ENCODE measurements around the gene SPINT1.

The SPINT1 gene

DNA sequence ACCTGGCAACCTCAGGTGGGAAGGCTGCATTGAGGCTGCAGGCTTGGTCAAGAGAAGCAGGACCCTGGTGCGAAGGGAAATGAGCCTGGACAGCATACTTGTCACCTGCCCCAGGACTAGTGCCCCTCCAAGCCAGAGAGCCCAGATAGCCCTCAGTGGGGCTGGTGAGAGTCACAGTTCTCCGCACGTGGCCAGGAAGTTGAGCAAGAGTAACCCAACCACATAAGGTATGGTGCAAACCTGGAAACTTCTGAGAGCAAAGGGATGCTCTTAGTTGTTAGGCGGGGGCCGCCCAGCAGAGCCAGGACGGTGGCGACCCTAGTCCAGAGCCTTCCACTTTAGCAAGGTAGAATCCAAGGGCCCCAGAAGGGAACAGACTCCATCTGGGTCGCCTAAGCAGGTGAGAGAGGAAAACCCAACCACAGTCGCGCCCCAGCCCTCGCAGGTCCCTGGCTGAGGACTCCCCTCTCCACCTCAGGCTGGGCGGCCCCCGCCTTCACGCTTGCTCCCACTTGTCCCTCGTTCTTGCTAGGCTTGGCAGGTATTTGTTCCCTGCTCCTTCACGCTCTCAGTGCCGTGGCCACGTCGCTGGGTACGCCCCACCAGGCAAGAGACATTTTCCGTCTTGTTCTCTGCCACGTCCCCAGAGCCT, 49.3 kb downstream of the SPINT1 start:
- DNase-seq (ENCODE audit: low spot score) = no peak

DNA sequence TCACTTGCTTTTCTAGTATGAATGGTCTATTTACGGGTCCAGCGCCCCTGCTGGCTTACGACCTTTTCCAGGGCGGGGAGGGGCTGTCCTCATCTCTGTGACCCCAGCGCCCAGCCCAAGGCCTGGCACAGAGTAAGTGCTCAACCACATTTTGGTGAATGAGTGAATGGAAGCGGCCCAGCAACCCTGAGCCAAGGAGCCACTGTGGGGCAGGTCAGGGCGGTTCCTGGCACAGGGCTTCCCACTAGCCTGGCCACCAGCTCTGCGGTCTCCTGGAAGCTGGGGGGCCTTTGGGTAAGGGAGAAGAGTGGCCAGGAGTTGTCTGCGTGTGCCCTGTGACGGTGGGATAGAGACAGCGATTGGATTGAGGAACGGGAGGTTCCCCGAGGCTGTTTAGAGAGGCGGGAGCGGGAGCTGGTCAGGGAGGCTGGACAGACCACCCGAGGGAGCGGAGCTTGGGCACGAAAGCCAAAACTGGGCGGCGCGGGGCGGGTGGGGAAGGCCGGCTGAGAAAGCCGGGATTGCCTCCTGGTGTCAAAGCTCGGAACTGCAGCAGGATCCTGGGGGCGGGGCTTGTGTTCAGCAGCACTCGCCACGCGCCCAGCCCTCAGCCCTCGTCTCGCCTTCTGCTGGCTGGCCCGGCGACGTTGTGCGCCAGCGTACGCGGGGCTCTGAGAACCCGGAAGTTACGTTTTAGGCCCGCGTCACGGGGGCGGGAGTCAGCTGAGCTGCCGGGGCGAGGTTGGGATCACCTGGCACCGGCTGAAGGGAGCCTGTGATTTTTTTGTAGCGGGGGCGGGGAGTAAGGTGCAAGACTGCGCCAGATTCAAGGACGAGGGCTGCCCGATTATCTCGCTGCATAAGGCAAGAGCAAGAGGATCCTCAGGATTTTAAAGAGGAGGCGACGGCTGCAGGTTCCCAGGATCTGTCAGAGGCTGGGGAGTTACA, 50.2 kb downstream of the SPINT1 start, which contains the start of gene VPS18:
Gene VPS18, plus strand, starts transcription at position 718 of the 948 bp plus-strand sequence. CDS start 319 bp downstream, outside the sequence.
- DNase-seq (ENCODE audit: low spot score) = peak; percentile 100

DNA sequence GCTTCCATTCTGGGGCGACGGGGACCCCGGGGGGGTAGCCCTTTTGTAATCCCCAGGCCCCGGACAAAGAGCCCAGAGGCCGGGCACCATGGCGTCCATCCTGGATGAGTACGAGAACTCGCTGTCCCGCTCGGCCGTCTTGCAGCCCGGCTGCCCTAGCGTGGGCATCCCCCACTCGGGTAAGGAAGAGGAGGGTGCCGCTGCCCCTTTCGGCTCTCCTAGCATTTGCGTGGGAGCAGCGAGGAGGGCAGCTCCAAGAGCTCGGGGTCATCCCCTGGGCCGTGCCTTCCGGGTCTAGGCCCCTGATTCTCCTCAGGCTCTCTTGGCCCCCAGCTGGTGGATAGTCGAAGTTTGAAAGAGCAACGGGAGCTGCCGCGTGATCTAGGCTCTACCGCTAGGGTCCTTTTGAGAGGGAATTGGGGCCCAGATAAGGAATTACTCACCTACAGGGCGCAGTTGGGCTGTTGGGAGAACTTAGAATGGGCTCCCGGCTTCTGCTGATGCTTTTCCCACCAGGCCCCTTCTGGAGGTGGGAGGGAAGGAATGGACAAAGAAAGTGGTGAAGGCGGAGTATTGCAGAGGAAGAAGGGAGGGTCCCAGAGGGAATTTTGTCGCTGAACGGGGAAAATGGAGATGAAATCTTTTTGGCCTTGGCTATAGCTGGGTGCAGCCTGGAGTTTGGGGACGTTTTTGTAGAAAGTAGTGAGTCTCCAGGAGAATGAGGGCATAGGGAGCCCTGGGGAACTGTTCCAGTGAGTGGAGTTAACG, 51.0 kb downstream of the SPINT1 start:
- DNase-seq (ENCODE audit: low spot score) = peak; percentile 74

DNA sequence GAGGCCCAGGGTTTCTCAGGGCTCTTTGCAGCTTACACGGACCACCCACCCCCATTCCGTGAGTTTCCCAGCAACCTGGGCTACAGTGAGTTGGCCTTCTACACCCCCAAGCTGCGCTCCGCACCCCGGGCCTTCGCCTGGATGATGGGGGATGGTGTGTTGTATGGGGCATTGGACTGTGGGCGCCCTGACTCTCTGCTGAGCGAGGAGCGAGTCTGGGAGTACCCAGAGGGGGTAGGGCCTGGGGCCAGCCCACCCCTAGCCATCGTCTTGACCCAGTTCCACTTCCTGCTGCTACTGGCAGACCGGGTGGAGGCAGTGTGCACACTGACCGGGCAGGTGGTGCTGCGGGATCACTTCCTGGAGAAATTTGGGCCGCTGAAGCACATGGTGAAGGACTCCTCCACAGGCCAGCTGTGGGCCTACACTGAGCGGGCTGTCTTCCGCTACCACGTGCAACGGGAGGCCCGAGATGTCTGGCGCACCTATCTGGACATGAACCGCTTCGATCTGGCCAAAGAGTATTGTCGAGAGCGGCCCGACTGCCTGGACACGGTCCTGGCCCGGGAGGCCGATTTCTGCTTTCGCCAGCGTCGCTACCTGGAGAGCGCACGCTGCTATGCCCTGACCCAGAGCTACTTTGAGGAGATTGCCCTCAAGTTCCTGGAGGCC, 55.8 kb downstream of the SPINT1 start:
- no peak for DNase-seq (ENCODE audit: low spot score)

DNA sequence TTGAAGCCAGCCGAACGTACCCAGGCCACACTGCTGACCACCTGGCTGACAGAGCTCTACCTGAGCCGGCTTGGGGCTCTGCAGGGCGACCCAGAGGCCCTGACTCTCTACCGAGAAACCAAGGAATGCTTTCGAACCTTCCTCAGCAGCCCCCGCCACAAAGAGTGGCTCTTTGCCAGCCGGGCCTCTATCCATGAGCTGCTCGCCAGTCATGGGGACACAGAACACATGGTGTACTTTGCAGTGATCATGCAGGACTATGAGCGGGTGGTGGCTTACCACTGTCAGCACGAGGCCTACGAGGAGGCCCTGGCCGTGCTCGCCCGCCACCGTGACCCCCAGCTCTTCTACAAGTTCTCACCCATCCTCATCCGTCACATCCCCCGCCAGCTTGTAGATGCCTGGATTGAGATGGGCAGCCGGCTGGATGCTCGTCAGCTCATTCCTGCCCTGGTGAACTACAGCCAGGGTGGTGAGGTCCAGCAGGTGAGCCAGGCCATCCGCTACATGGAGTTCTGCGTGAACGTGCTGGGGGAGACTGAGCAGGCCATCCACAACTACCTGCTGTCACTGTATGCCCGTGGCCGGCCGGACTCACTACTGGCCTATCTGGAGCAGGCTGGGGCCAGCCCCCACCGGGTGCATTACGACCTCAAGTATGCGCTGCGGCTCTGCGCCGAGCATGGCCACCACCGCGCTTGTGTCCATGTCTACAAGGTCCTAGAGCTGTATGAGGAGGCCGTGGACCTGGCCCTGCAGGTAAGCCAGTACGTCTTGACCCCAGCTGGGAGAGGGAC, 56.6 kb downstream of the SPINT1 start:
- DNase-seq (ENCODE audit: low spot score) = no peak

DNA sequence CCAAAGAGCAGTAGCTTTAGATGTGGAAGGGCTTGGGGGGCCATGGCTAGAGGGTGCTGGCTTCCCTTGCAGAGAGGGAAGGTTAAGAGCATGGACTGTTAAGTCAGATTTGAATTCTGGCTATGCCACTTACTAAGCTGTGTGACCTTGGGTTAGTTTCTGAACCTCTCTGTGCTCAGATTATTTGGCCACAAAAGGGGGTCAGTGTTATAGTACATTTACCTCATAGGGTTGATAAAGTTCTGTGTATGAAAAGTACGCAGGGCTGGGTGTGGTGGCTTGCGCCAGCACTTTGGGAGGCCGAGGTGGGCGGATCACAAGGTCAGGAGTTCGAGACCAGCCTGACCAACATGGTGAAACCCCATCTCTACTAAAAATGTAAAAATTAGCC, 57.2 kb downstream of the SPINT1 start:
- DNase-seq (ENCODE audit: low spot score) = no peak

DNA sequence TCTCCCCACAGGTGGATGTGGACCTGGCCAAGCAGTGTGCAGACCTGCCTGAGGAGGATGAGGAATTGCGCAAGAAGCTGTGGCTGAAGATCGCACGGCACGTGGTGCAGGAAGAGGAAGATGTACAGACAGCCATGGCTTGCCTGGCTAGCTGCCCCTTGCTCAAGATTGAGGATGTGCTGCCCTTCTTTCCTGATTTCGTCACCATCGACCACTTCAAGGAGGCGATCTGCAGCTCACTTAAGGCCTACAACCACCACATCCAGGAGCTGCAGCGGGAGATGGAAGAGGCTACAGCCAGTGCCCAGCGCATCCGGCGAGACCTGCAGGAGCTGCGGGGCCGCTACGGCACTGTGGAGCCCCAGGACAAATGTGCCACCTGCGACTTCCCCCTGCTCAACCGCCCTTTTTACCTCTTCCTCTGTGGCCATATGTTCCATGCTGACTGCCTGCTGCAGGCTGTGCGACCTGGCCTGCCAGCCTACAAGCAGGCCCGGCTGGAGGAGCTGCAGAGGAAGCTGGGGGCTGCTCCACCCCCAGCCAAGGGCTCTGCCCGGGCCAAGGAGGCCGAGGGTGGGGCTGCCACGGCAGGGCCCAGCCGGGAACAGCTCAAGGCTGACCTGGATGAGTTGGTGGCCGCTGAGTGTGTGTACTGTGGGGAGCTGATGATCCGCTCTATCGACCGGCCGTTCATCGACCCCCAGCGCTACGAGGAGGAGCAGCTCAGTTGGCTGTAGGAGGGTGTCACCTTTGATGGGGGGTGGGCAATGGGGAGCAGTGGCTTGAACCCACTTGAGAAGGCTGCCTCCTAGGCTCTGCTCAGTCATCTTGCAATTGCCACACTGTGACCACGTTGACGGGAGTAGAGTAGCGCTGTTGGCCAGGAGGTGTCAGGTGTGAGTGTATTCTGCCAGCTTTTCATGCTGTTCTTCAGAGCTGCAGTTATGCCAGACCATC, 59.0 kb downstream of the SPINT1 start:
- DNase-seq (ENCODE audit: low spot score) = no peak

DNA sequence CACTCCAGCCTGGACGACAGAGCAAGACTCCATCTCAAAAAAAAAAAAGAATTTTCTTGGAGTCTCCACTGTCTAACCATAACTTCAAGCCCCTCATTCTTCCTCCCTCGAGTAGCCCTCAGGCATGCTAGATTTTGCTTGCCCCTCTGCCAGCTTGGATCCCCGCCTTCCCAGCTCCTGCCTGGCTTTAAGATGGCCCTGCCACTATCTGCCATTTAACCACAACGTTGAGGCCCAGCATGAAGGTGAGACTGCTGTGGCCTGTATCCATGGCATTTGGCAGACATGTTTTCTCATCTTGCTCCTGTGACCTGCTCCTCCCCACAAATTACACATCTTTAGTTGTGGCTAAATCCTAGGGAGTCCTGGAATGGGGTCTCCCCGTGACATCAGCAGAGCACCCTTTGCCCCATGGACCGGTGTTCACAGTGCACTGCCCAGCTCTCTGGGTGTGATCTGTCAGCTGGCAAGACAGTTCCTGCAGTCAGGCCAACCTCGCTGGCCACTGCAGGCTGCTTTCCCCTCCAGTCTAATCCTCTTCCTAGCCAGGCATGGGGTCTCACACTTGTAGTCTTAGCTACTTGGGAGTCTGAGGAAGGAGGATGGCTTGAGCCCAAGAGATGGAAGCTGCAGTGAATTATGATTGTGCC, 60.8 kb downstream of the SPINT1 start:
- DNase-seq (ENCODE audit: low spot score) = no peak

DNA sequence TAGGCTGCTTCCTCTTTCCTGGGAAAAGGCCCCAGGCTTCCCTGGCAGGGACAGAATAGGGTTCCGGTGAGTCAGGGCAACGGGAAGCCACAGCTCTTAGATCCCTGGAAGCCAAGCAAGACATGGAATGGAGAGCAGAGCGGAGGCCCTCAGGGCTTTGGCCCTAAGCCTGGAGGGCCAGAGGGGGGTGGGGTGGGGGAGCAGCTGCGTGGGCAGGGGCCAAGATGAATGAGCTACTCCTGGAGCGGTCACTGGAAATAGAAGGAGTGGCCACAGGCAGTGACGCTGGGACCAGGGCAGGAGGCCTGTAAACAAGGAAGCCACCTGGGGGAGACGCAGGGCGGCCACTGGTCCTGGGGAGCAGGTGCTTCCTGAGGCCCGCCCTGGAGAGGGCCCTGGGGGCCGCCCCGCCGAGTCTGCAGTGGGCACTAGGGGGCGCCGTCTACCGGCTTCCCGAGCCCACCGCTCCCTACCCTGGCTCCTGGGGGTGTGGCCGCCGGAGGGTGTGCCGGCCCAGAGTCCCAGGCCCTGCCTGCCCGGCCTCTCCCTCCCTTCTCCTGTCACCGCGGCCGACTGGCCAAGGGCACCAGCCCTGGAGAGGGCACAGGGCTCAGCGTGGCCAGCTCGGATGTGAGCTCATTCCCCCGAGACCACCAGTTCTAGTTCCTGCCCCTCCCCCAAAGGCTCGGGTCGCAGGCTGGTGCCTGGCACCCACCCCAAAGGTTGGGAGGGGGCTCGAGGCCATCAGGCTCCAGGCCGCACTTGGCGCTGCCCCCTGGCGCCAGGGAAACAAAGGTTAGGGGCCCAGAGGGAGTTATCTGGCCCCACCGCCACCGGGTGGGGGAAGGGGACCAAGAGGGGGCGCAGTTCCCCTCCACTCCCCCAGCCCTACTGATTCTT, 62.5 kb downstream of the SPINT1 start:
- DNase-seq (ENCODE audit: low spot score) = peak; percentile 92

DNA sequence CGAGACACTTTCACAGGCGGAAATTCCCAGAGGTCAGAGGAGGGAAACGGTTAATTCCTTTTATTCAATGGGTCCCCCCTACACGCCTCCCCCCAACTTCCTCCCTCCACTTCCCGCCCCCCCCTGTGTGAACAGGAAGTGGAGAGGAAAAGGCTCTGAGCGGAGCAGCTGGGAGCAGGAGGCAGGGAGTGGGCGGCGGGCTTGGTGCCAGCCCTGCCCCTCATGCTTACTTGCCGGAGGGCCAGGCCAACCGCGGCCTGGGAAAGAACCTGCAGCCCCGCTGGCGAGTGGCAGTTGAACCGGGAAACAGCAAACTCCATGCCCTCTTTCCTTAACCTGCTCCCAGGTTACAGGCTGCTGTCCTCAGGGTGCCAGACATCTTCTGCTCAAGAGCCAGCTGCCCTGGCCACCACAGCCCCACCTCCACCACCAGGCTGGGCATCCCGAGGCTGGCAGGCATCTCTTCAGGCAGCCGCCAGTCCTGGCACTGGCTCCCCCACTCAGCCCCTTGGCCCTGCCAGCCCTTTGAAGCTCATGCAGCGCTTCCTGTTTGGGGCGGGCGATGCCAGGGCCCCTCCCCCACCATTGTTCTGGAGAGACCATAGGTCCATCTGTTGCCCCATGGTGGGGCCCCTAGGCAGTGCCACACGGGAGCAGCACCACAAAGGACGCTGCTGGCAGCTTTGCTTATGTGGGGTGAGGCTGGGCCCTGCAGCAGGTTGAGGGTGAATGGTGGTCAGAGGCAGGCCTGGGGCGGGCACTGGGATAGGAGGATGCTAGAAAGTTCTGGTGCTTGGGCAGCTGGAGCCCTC, 63.3 kb downstream of the SPINT1 start:
- DNase-seq (ENCODE audit: low spot score) = no peak
